Loucy (cell line): Measurements from ENCODE around the gene ZNF800.

ENCODE experiments used
- H2AFZ ChIP-seq: fragments of 200-600 bp; sonication (generic); 2 replicates; pipeline ENCODE4 v1.6.0; 2016; ENCODE audit warnings: antibody characterized with exemption, mild to moderate bottlenecking, low read length, moderate library complexity
- H3F3A ChIP-seq: fragments of 200-600 bp; 2 replicates; pipeline ENCODE4 v1.6.0; 2016; ENCODE audit warnings: antibody characterized with exemption, low read depth, mild to moderate bottlenecking
- H3K27me3 ChIP-seq: fragments of 200-600 bp; sonication (generic); 2 replicates; pipeline ENCODE4 v1.6.1; 2014; ENCODE audit warnings: low read length, mild to moderate bottlenecking; ENCODE audit not compliant: insufficient read depth, poor library complexity, severe bottlenecking
- H3K36me3 ChIP-seq: fragments of 200-600 bp; sonication (generic); 2 replicates; pipeline ENCODE4 v1.6.1; 2016; ENCODE audit warnings: low read length; ENCODE audit not compliant: insufficient read depth
- H3K4me1 ChIP-seq: fragments of 200-600 bp; sonication (generic); 2 replicates; pipeline ENCODE4 v1.5.1; 2014; ENCODE audit warnings: low read length, mild to moderate bottlenecking; ENCODE audit not compliant: insufficient read depth, poor library complexity, severe bottlenecking
- H3K4me2 ChIP-seq: fragments of 200-600 bp; sonication (generic); 2 replicates; pipeline ENCODE4 v1.6.0; 2014; ENCODE audit warnings: antibody characterized with exemption, low read length, low read depth, mild to moderate bottlenecking; ENCODE audit not compliant: poor library complexity, severe bottlenecking
- H3K4me3 ChIP-seq: fragments of 200-600 bp; sonication (generic); 2 replicates; pipeline ENCODE4 v1.5.1; 2014; ENCODE audit warnings: low read length, mild to moderate bottlenecking, mixed read lengths; ENCODE audit not compliant: poor library complexity, severe bottlenecking
- H3K79me2 ChIP-seq: fragments of 200-600 bp; sonication (generic); 2 replicates; pipeline ENCODE4 v1.6.1; 2014; ENCODE audit warnings: low read length; ENCODE audit not compliant: insufficient read depth
- H3K9ac ChIP-seq: fragments of 200-600 bp; sonication (generic); 2 replicates; pipeline ENCODE4 v1.6.0; 2014; ENCODE audit warnings: mild to moderate bottlenecking, low read depth, low read length, moderate library complexity; ENCODE audit not compliant: poor library complexity, severe bottlenecking
- H3K9me2 ChIP-seq: fragments of 200-600 bp; sonication (generic); replicated peaks from 2 replicates; pipeline ENCODE4 v1.6.1; 2016; ENCODE audit warnings: low read depth, low read length, mixed read lengths
- H3K9me3 ChIP-seq: fragments of 200-600 bp; sonication (generic); 2 replicates; pipeline ENCODE4 v1.6.1; 2014; ENCODE audit warnings: mild to moderate bottlenecking, antibody characterized with exemption, low read length, low read depth; ENCODE audit not compliant: insufficient read depth
- H4K20me1 ChIP-seq: fragments of 200-600 bp; sonication (generic); 2 replicates; pipeline ENCODE4 v1.6.0; 2014; ENCODE audit warnings: antibody characterized with exemption, low read length, mild to moderate bottlenecking; ENCODE audit not compliant: insufficient read depth, poor library complexity, severe bottlenecking
- EZH2phosphoT487 ChIP-seq: fragments of 200-600 bp; IDR thresholded peaks from 2 replicates; pipeline ENCODE4 v1.6.1; 2018; ENCODE audit warnings: antibody characterized with exemption, mild to moderate bottlenecking, moderate library complexity, borderline replicate concordance
- TF ChIP-seq, protein P1 (sequence below): fragments of 200-600 bp; sonication (generic); conservative IDR thresholded peaks from 2 replicates; pipeline ENCODE4 v1.5.1; 2014; ENCODE audit warnings: mild to moderate bottlenecking, antibody characterized with exemption, low read length

The ZNF800 gene

GRCh38 chr7:127413962-127414361 is 21.5 kb upstream of the ZNF800 start:
- no peaks in the 10 kb centered on the region for H3K36me3 ChIP-seq
- no peaks in the 10 kb centered on the region for H3F3A ChIP-seq
- H3K4me2 ChIP-seq = no peak overlapping the region
- peak overlapping the region; percentile 5; the same call in 1 of the 2 replicates for H2AFZ ChIP-seq
- H3K4me3 ChIP-seq = no peak overlapping the region
- H3K9ac ChIP-seq = no peak overlapping the region
- H3K79me2 ChIP-seq = no peaks in the 10 kb centered on the region
- H3K27me3 ChIP-seq = no peaks in the 10 kb centered on the region
- H3K9me2 ChIP-seq = no peaks in the 10 kb centered on the region
- peaks cover 4% of the 10 kb centered on the region for H3K4me1 ChIP-seq
- H4K20me1 ChIP-seq = no peaks in the 10 kb centered on the region
- TF ChIP-seq, protein P1, sequence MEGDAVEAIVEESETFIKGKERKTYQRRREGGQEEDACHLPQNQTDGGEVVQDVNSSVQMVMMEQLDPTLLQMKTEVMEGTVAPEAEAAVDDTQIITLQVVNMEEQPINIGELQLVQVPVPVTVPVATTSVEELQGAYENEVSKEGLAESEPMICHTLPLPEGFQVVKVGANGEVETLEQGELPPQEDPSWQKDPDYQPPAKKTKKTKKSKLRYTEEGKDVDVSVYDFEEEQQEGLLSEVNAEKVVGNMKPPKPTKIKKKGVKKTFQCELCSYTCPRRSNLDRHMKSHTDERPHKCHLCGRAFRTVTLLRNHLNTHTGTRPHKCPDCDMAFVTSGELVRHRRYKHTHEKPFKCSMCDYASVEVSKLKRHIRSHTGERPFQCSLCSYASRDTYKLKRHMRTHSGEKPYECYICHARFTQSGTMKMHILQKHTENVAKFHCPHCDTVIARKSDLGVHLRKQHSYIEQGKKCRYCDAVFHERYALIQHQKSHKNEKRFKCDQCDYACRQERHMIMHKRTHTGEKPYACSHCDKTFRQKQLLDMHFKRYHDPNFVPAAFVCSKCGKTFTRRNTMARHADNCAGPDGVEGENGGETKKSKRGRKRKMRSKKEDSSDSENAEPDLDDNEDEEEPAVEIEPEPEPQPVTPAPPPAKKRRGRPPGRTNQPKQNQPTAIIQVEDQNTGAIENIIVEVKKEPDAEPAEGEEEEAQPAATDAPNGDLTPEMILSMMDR = no peak
- TF ChIP-seq EZH2phosphoT487 = no peak
- H3K9me3 ChIP-seq = no peaks in the 10 kb centered on the region

DNA sequence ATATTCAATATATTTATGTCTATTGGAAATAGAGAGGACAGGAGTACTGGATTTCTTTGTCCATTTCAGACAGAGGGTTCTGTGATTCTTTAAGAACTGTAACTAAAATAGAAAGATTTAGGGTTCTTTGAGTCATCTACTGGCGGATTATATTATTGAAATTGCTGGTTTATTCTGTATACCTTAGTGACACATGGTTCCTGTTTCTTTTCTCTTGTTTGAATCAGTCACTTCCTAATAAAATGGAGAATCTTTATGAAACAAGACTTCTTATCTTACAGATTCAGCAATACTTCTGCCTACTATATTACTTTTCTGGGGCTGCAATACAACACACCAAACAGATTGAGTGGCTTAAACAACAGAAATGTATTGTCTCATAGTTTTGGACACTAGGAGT is 20.8 kb upstream of the ZNF800 start:
- H4K20me1 ChIP-seq = no peaks in the 10 kb centered on the region
- H3K9me2 ChIP-seq = no peaks in the 10 kb centered on the region
- no peaks in the 10 kb centered on the region for H3K79me2 ChIP-seq
- TF ChIP-seq EZH2phosphoT487 = no peak
- TF ChIP-seq, protein P1 = no peak
- H3K27me3 ChIP-seq = no peaks in the 10 kb centered on the region
- no peak overlapping the region for H2AFZ ChIP-seq
- H3F3A ChIP-seq = no peaks in the 10 kb centered on the region
- no peaks in the 10 kb centered on the region for H3K36me3 ChIP-seq
- H3K9me3 ChIP-seq = no peaks in the 10 kb centered on the region
- H3K9ac ChIP-seq = no peak overlapping the region
- no peak overlapping the region for H3K4me2 ChIP-seq
- no peak overlapping the region for H3K4me3 ChIP-seq
- H3K4me1 ChIP-seq = peaks cover 4% of the 10 kb centered on the region

DNA sequence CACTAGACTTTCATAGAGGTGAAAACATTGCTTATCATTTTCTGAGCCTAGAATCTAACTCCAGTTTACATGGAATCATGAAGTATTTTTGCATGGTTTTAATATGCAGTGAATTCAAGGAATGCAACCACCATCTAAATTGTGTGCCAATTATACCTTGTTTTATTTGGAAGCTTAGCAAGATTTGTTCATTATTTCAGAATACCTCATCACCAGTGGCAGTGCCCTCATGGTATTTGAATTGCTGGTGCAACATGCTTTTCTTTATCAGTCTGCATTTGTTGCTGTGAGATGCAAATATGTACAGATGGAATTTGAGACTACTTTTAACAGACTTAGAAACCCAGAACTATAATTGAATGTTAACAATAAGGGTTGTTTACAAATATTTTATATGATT is 18.7 kb upstream of the ZNF800 start:
- H3K4me2 ChIP-seq = no peak overlapping the region
- no peaks in the 10 kb centered on the region for H3K9me2 ChIP-seq
- no peaks in the 10 kb centered on the region for H4K20me1 ChIP-seq
- H3K9ac ChIP-seq = no peak overlapping the region
- H3K4me3 ChIP-seq = no peak overlapping the region
- TF ChIP-seq EZH2phosphoT487 = no peak
- TF ChIP-seq, protein P1 = no peak
- no peaks in the 10 kb centered on the region for H3K27me3 ChIP-seq
- H3K79me2 ChIP-seq = no peaks in the 10 kb centered on the region
- H3K9me3 ChIP-seq = no peaks in the 10 kb centered on the region
- no peaks in the 10 kb centered on the region for H3F3A ChIP-seq
- H3K36me3 ChIP-seq = no peaks in the 10 kb centered on the region
- H3K4me1 ChIP-seq = peaks cover 4% of the 10 kb centered on the region
- no peak overlapping the region for H2AFZ ChIP-seq
